Central memory CD8-positive, alpha-beta T cell (primary cell): ENCODE measurements around the gene TTLL13.
"Not testable (repeated sequence)": the region's sequence is repeated elsewhere in the genome, so short reads cannot be mapped to it uniquely, and the experiment has no call there.

Experiments used
- ATAC-seq: fragments of 150-1000 bp; cut with Tn5 transposase; replicated peaks from 2 replicates; pipeline ENCODE4 v1.10.0; 2022; ENCODE audit warnings: mild to moderate bottlenecking, moderate FRiP score, moderate number of reproducible peaks; ENCODE audit not compliant: poor library complexity, severe bottlenecking; ENCODE audit errors: extremely low read depth
- DNase-seq, 2 donors: peaks; one replicate each; pipeline ENCODE4 v3.0.0; 2021; ENCODE audit warnings: low spot score in 2 of 2
- H3K27ac Mint-ChIP-seq: one replicate; pipeline ENCODE4 v1.8.0; 2022; ENCODE audit warnings: low read depth, mild to moderate bottlenecking, moderate library complexity, mixed read lengths
- H3K27me3 Mint-ChIP-seq: one replicate; pipeline ENCODE4 v1.8.0; 2022; ENCODE audit warnings: mixed read lengths
- H3K36me3 Mint-ChIP-seq: one replicate; pipeline ENCODE4 v1.8.0; 2022; ENCODE audit warnings: mild to moderate bottlenecking, moderate library complexity, mixed read lengths; ENCODE audit not compliant: insufficient read depth
- H3K4me1 Mint-ChIP-seq: one replicate; pipeline ENCODE4 v1.8.0; 2022; ENCODE audit warnings: mixed read lengths
- H3K4me3 Mint-ChIP-seq: one replicate; pipeline ENCODE4 v1.8.0; 2022; ENCODE audit warnings: mild to moderate bottlenecking, moderate library complexity, mixed read lengths
- H3K9me3 Mint-ChIP-seq: one replicate; pipeline ENCODE4 v1.8.0; 2022; ENCODE audit warnings: mixed read lengths

The TTLL13 gene

DNA sequence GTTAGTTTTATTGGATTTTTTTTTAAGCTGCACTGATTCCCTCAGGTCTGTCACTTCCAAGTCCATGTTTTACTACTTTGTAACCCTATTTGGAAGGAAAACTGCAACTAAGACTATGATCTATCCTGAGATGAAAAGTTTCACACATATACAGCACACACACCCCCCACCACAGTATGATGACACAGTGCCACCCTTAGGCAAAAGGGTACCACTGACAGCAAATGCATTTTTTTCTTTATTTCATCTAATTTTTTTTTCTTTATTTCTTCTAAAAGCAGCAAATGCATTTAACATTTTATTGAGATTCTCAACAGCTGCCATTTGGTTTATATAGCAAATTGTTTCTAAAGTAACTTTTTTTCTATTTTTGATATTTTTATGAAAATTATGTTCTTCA lies 37.3 kb downstream of the TTLL13 start:
- ATAC-seq (peak; percentile 56), DNase-seq (no peak)
- Mint-ChIP-seq H3K36me3 (no peaks in the 10 kb centered on the region), H3K27me3 (no peaks in the 10 kb centered on the region), H3K27ac (no peak overlapping the region), H3K9me3 (no peaks in the 10 kb centered on the region), H3K4me3 (no peak overlapping the region), H3K4me1 (no peaks in the 10 kb centered on the region)

GRCh38 chr15:90287101-90287500 lies 37.7 kb downstream of the TTLL13 start:
- no peak overlapping the region for H3K4me3 Mint-ChIP-seq
- no peak overlapping the region for H3K27ac Mint-ChIP-seq
- no peaks in the 10 kb centered on the region for H3K27me3 Mint-ChIP-seq
- no peaks in the 10 kb centered on the region for H3K9me3 Mint-ChIP-seq
- no peak for DNase-seq
- no peaks in the 10 kb centered on the region for H3K4me1 Mint-ChIP-seq
- ATAC-seq, result no peak
- no peaks in the 10 kb centered on the region for H3K36me3 Mint-ChIP-seq

GRCh38 chr15:90287946-90288345 lies 38.6 kb downstream of the TTLL13 start:
- DNase-seq (no peak), ATAC-seq (no peak)
- H3K27ac Mint-ChIP-seq, result no peak overlapping the region
- no peaks in the 10 kb centered on the region for H3K9me3 Mint-ChIP-seq
- H3K27me3 Mint-ChIP-seq, result no peaks in the 10 kb centered on the region
- H3K4me1 Mint-ChIP-seq, result no peaks in the 10 kb centered on the region
- H3K4me3 Mint-ChIP-seq, result no peak overlapping the region
- no peaks in the 10 kb centered on the region for H3K36me3 Mint-ChIP-seq

GRCh38 chr15:90291679-90292356 lies 42.5 kb downstream of the TTLL13 start:
- no peaks in the 10 kb centered on the region for H3K36me3 Mint-ChIP-seq
- ATAC-seq, result no peak
- no peaks in the 10 kb centered on the region for H3K27me3 Mint-ChIP-seq
- H3K4me1 Mint-ChIP-seq, result peaks cover 9% of the 10 kb centered on the region
- H3K9me3 Mint-ChIP-seq, result no peaks in the 10 kb centered on the region
- DNase-seq, result no peak
- H3K4me3 Mint-ChIP-seq, result no peak overlapping the region
- no peak overlapping the region for H3K27ac Mint-ChIP-seq

DNA sequence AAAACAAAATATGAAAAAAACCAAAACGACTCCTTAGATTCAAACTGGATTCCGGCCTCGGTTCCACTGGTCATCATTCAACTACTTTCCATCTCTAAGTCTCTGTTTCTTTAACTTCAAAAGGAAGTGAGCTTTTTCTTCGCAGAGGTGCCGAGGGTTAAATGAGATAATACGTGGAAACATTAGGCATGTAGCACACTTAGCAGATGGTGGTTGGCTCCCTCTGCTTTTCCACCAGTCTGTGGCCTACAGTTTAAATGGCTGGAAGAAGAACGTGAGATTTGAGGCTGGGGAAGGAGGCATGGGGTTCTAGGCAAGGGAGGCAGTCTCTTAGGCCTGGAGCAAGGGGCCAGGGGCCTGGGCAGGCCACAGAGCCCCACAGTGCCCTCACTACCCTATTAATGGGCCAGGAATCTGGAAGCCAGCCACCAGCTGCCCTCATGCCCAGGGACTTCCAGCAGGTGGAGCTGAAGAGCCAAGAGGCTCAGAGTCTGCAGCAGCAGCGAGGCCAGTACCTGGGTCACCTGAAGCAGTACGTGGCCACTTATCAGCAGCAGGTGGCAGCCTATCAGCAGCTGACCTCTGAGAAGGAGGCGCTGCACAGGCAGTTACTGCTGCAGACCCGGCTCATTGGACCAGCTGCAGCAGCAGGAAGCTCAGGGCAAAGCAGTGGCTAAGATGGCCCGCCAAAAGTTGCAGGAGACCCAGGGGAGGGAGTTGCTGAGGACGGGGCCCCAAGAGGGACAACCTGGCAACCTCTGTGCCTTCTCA lies 43.9 kb downstream of the TTLL13 start:
- ATAC-seq, H3K27ac Mint-ChIP-seq, H3K36me3 Mint-ChIP-seq: not testable (repeated sequence)

DNA sequence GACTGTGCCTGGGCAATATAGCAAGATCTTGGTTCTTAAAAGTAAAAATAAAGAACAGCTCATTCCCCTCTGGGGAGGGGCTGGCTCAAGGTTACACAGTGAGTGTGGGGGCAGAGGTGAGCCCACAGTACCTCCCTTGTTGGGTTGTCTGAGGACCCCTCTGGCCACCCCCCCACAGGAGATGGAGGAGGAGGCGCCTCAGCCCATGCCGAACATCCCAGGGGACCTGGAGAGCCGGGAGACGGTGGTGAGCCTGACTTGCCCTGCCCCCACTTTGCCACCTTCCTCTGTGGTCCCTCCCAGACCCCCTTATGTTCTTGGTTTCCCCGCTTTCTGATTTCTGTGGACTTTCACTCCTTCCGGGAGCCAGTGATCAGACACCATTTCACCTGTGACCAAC lies 44.8 kb downstream of the TTLL13 start:
- no peak for ATAC-seq
- Mint-ChIP-seq H3K27me3 (no peaks in the 10 kb centered on the region), H3K36me3 (no peaks in the 10 kb centered on the region), H3K4me1 (peaks cover 9% of the 10 kb centered on the region), H3K9me3 (no peaks in the 10 kb centered on the region), H3K27ac (no peak overlapping the region), H3K4me3 (no peak overlapping the region)
- DNase-seq, result no peak

More for the DNA sequence above, 43.9 kb downstream of the TTLL13 start:
- H3K9me3 Mint-ChIP-seq, H3K27me3 Mint-ChIP-seq, H3K4me3 Mint-ChIP-seq, H3K4me1 Mint-ChIP-seq: not testable (repeated sequence)
- DNase-seq, result peak; percentile 48 to 60

GRCh38 chr15:90294601-90295269 lies 45.4 kb downstream of the TTLL13 start:
- Mint-ChIP-seq H3K4me3 (no peak overlapping the region), H3K36me3 (no peaks in the 10 kb centered on the region), H3K4me1 (peaks cover 9% of the 10 kb centered on the region), H3K27ac (no peak overlapping the region), H3K27me3 (no peaks in the 10 kb centered on the region), H3K9me3 (no peaks in the 10 kb centered on the region)
- no peak for DNase-seq
- ATAC-seq, result no peak

DNA sequence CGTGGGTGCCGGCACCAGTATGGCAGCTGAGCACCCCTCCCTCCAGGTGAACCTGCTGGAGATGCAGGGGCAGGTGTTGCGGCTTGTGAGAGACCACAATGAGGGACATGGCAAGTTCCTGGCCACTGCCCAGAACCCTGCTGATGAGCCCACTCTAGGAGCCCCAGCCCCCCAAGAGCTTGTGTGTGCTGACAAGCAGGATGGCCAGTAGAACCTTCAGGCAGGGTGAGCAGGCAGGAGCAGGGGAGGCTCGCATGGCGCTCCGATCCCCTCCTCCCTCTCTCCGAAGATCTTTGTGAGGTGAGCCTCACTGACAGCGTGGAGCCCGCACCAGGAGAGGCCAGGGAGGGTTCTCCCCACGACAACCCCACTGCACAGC lies 45.9 kb downstream of the TTLL13 start:
- Mint-ChIP-seq H3K9me3 (no peaks in the 10 kb centered on the region), H3K4me1 (peaks cover 9% of the 10 kb centered on the region), H3K4me3 (no peak overlapping the region), H3K27ac (no peak overlapping the region), H3K36me3 (no peaks in the 10 kb centered on the region), H3K27me3 (no peaks in the 10 kb centered on the region)
- ATAC-seq, result no peak
- DNase-seq, result no peak

- not testable (repeated sequence) for H3K4me3 Mint-ChIP-seq, H3K36me3 Mint-ChIP-seq, DNase-seq, ATAC-seq, H3K9me3 Mint-ChIP-seq, H3K27ac Mint-ChIP-seq, H3K27me3 Mint-ChIP-seq
- H3K4me1 Mint-ChIP-seq, result peaks cover 19% of the 10 kb centered on the region
These were observed 47.0 kb downstream of the TTLL13 start for GRCh38 chr15:90296316-90296884.

- Mint-ChIP-seq H3K4me3 (no peak overlapping the region), H3K4me1 (peaks cover 20% of the 10 kb centered on the region), H3K9me3 (no peaks in the 10 kb centered on the region), H3K27ac (no peak overlapping the region), H3K36me3 (peaks cover 4% of the 10 kb centered on the region), H3K27me3 (no peaks in the 10 kb centered on the region)
- no peak for ATAC-seq
- DNase-seq, result no peak
These were observed 47.7 kb downstream of the TTLL13 start for GRCh38 chr15:90297021-90297420.

DNA sequence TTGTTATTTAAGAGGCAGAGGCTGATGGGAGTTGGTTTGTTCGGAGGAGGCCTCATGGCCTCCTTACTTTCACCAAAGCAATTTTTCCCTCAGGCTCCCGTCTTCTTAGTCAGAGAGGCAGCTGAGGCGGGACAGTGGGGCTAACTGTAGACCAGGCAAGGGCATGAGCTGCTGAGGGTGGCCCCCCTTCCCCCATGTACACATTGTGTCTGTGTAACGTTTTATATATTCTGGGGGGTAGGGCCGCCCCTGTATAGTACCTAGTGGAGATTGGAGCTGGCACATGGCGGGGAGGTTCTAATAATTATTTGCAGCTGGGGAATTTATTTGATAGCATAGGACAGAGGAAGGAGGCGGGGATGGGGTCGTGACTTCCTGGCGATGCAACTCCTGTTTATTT lies 51.2 kb downstream of the TTLL13 start:
- H3K9me3 Mint-ChIP-seq, result no peaks in the 10 kb centered on the region
- ATAC-seq, result no peak
- peaks cover 12% of the 10 kb centered on the region for H3K4me1 Mint-ChIP-seq
- no peak overlapping the region for H3K27ac Mint-ChIP-seq
- no peak for DNase-seq
- no peak overlapping the region for H3K4me3 Mint-ChIP-seq
- H3K27me3 Mint-ChIP-seq, result no peaks in the 10 kb centered on the region
- peaks cover 7% of the 10 kb centered on the region for H3K36me3 Mint-ChIP-seq

DNA sequence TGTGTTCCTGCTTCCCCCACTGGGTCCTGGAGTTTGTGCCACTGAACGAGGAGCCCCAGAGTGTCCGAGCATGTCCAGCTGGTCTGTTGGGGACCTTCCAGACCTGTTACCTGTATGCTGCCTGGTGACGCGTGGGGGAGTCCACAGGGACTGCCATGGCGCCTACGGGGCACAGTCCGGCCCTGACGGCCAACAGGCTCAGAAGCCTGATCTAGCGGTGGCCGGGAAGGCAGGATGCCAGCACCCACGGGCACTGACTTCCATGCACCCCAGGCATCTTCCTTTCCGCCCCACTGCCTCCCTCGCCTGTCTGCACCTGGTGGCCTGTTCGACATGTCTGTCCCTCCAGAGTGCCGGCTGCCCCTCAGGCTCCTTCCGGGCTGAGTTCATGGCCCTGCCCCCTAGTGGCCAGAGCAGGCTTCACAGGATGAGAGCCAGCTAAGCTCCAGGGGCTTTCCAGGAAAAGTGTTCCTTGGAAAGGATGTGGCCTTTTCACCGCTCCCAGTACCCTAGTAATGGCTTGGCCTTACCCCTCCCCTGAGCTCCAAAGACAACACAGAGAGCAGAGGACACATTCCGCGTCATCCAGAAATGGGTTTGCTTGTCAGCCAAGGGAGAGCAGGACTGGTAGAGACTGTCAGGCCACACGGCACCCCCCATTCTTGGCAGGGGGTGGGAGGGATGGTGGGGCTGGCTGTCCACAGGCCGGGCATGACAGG lies 51.8 kb downstream of the TTLL13 start:
- ATAC-seq, result no peak
- Mint-ChIP-seq H3K27ac (no peak overlapping the region), H3K4me3 (no peak overlapping the region), H3K27me3 (no peaks in the 10 kb centered on the region), H3K36me3 (peaks cover 7% of the 10 kb centered on the region), H3K4me1 (peaks cover 15% of the 10 kb centered on the region), H3K9me3 (no peaks in the 10 kb centered on the region)
- DNase-seq, result peak in 1 of 2 donors; percentile 40
